ENCODE data around the gene PRH1. TPM values are rescaled to one million over a fixed set of nuclear protein-coding genes. Genes with fewer than 3 reads are reported as not detected.

Gene PRH1
- total RNA-seq, 1 donor from 2014 or later = 22.3 TPM

Other genes with a start within 250 kb of the PRH1 start
- gene STYK1, start 210.2 kb downstream of the PRH1 start, total RNA-seq = not detected in 2 replicates
- 146 and 150 TPM in 2 replicates for gene YBX3, start 160.9 kb downstream of the PRH1 start, total RNA-seq
- not detected in 2 replicates for gene TAS2R7, start 81.6 kb downstream of the PRH1 start, total RNA-seq
- gene TAS2R8, start 77.0 kb downstream of the PRH1 start, total RNA-seq = not detected in 2 replicates
- gene TAS2R9, start 74.1 kb downstream of the PRH1 start, total RNA-seq = not detected in 2 replicates
- not detected in 2 replicates for gene TAS2R10, start 57.9 kb downstream of the PRH1 start, total RNA-seq
- 1.6 and 1.7 TPM in 2 replicates for gene PRR4, start 34.8 kb downstream of the PRH1 start, total RNA-seq
- 0.74 and 0.84 TPM in 2 replicates for gene TAS2R13, start 25.3 kb upstream of the PRH1 start, total RNA-seq
- not detected in 2 replicates for gene PRH2, start 45.0 kb upstream of the PRH1 start, total RNA-seq
- 2.6 and 2.8 TPM in 2 replicates for gene TAS2R14, start 55.0 kb upstream of the PRH1 start, total RNA-seq
- 1.0 and 1.1 TPM in 2 replicates for gene TAS2R50, start 102.7 kb upstream of the PRH1 start, total RNA-seq
- gene TAS2R20, start 114.0 kb upstream of the PRH1 start, total RNA-seq = 1.5 and 2.5 TPM in 2 replicates
- 3.1 and 3.6 TPM in 2 replicates for gene TAS2R19, start 138.4 kb upstream of the PRH1 start, total RNA-seq
- gene TAS2R31, start 147.2 kb upstream of the PRH1 start, total RNA-seq = 3.9 and 4.6 TPM in 2 replicates
- 1.3 and 2.0 TPM in 2 replicates for gene TAS2R46, start 178.0 kb upstream of the PRH1 start, total RNA-seq
- gene TAS2R43, start 208.1 kb upstream of the PRH1 start, total RNA-seq = 1.1 and 1.8 TPM in 2 replicates